HEK293 (cell line): ENCODE data around the gene GPAM.

Experiments used
- ZIC2 ChIP-seq: fragments of 450-650 bp; formaldehyde crosslinking; IDR thresholded peaks from 2 replicates; pipeline ENCODE4 v1.5.1; 2016; ENCODE audit warnings: missing biosample characterization, missing genetic modification characterization
- ZNF660 ChIP-seq: fragments of 450-650 bp; IDR thresholded peaks from 2 replicates; pipeline ENCODE4 v1.5.1; 2018; ENCODE audit warnings: missing biosample characterization, mild to moderate bottlenecking, missing genetic modification characterization
- ZNF76 ChIP-seq: fragments of 450-650 bp; formaldehyde crosslinking; IDR thresholded peaks from 2 replicates; pipeline ENCODE4; 2016; ENCODE audit warnings: low read depth, missing biosample characterization, missing genetic modification characterization, borderline replicate concordance
- ZNF777 ChIP-seq: fragments of 450-650 bp; formaldehyde crosslinking; IDR thresholded peaks from 2 replicates; pipeline ENCODE4 v1.5.1; 2017; ENCODE audit warnings: missing biosample characterization, missing genetic modification characterization, borderline replicate concordance
- TF ChIP-seq, protein P1 (sequence below): fragments of 450-650 bp; formaldehyde crosslinking; IDR thresholded peaks from 2 replicates; pipeline ENCODE4 v1.5.1; 2016; ENCODE audit warnings: missing biosample characterization, missing genetic modification characterization
- TF ChIP-seq, protein P2 (sequence below): fragments of 450-650 bp; formaldehyde crosslinking; IDR thresholded peaks from 2 replicates; pipeline ENCODE4 v1.5.1; 2016; ENCODE audit warnings: missing biosample characterization, missing genetic modification characterization, low read depth
- TF ChIP-seq, protein P3 (sequence below): fragments of 450-650 bp; formaldehyde crosslinking; IDR thresholded peaks from 2 replicates; pipeline ENCODE4 v1.5.1; 2016; ENCODE audit warnings: missing biosample characterization, missing genetic modification characterization
- TF ChIP-seq, protein P4 (sequence below): fragments of 450-650 bp; formaldehyde crosslinking; IDR thresholded peaks from 2 replicates; pipeline ENCODE4 v1.5.1; 2016; ENCODE audit warnings: missing biosample characterization, missing genetic modification characterization

DNA sequence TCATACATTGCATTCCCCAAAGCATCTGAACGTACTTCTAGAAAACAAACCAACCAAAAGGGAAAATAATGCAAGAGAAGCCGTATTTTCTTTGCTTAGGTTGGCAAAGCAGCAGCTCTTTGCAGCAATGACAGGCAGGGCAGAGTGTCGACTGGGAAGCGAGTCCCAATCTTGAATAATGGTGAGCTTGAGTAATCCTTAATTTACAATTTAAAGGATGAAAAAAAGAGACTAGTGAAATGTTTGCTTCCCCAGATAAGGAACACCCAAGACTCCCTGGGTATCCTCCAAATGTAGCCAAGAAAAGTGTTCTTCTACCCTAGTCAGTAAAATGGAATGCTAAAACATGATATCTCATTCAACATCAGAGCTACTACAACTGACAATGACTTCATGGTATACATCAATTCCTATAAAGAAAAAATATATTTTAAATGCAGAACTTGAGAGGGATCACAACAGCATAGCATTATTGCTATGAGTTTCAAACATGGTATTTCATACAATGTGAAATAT lies 32.0 kb downstream of the GPAM start:
- TF ChIP-seq, protein P1, sequence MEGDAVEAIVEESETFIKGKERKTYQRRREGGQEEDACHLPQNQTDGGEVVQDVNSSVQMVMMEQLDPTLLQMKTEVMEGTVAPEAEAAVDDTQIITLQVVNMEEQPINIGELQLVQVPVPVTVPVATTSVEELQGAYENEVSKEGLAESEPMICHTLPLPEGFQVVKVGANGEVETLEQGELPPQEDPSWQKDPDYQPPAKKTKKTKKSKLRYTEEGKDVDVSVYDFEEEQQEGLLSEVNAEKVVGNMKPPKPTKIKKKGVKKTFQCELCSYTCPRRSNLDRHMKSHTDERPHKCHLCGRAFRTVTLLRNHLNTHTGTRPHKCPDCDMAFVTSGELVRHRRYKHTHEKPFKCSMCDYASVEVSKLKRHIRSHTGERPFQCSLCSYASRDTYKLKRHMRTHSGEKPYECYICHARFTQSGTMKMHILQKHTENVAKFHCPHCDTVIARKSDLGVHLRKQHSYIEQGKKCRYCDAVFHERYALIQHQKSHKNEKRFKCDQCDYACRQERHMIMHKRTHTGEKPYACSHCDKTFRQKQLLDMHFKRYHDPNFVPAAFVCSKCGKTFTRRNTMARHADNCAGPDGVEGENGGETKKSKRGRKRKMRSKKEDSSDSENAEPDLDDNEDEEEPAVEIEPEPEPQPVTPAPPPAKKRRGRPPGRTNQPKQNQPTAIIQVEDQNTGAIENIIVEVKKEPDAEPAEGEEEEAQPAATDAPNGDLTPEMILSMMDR (tag by site-specific recombination) = no peak
- TF ChIP-seq ZIC2 (tag by site-specific recombination) = no peak
- TF ChIP-seq, protein P2, sequence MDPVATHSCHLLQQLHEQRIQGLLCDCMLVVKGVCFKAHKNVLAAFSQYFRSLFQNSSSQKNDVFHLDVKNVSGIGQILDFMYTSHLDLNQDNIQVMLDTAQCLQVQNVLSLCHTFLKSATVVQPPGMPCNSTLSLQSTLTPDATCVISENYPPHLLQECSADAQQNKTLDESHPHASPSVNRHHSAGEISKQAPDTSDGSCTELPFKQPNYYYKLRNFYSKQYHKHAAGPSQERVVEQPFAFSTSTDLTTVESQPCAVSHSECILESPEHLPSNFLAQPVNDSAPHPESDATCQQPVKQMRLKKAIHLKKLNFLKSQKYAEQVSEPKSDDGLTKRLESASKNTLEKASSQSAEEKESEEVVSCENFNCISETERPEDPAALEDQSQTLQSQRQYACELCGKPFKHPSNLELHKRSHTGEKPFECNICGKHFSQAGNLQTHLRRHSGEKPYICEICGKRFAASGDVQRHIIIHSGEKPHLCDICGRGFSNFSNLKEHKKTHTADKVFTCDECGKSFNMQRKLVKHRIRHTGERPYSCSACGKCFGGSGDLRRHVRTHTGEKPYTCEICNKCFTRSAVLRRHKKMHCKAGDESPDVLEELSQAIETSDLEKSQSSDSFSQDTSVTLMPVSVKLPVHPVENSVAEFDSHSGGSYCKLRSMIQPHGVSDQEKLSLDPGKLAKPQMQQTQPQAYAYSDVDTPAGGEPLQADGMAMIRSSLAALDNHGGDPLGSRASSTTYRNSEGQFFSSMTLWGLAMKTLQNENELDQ (tag by site-specific recombination) = no peak
- no peak for TF ChIP-seq ZNF660 (tag by site-specific recombination)
- TF ChIP-seq, protein P3, sequence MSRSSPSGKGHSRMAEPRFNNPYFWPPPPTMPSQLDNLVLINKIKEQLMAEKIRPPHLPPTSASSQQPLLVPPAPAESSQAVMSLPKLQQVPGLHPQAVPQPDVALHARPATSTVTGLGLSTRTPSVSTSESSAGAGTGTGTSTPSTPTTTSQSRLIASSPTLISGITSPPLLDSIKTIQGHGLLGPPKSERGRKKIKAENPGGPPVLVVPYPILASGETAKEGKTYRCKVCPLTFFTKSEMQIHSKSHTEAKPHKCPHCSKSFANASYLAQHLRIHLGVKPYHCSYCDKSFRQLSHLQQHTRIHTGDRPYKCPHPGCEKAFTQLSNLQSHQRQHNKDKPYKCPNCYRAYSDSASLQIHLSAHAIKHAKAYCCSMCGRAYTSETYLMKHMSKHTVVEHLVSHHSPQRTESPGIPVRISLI (tag by site-specific recombination) = no peak
- TF ChIP-seq, protein P4, sequence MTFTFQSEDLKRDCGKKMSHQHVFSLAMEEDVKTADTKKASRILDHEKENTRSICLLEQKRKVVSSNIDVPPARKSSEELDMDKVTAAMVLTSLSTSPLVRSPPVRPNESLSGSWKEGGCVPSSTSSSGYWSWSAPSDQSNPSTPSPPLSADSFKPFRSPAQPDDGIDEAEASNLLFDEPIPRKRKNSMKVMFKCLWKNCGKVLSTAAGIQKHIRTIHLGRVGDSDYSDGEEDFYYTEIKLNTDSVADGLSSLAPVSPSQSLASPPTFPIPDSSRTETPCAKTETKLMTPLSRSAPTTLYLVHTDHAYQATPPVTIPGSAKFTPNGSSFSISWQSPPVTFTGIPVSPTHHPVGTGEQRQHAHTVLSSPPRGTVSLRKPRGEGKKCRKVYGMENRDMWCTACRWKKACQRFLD (tag by site-specific recombination) = no peak
- no peak for TF ChIP-seq ZNF777 (tag by site-specific recombination)
- no peak for TF ChIP-seq ZNF76 (tag by site-specific recombination)
